PC-3 (cell line): ENCODE measurements around the gene SLC15A1. TPM values are rescaled to one million over a fixed set of nuclear protein-coding genes. Genes with fewer than 3 reads are reported as not detected.

Source experiments
- ATAC-seq: fragments of 200-7000 bp; cut with Tn5 transposase; 2 replicates; pipeline ENCODE4 v1.9.1; 2020; ENCODE audit warnings: mild to moderate bottlenecking, moderate library complexity
- BruUV-seq: library from RNA; stranded (reverse); fragments of 400-500 nt; replicated peaks from 2 replicates; lab custom pipeline; 2021; lab: Mats Ljungman, UMichigan
- CTCF ChIA-PET: fragments of 300-600 bp; sonication (Branson Sonifier 250); formaldehyde crosslinking; loops from one replicate; lab custom pipeline; 2022; ENCODE audit warnings: antibody characterized with exemption; lab: Charles Lee
- POLR2A ChIA-PET: fragments of 300-600 bp; sonication (Branson Sonifier 250); formaldehyde crosslinking; loops from one replicate; lab custom pipeline; 2022; ENCODE audit warnings: antibody characterized with exemption; ENCODE audit not compliant: unreplicated experiment; lab: Charles Lee
- DNase-seq: peaks from one replicate; pipeline ENCODE4 v3.0.0-alpha.2; 2015
- H2AFZ ChIP-seq: fragments of 300-600 bp; sonication (generic); 2 replicates; pipeline ENCODE4 v1.6.0; 2016; ENCODE audit warnings: antibody characterized with exemption, low read length
- H3F3A ChIP-seq: fragments of 300-600 bp; sonication (generic); one replicate; pipeline ENCODE4 v1.6.0; 2017; ENCODE audit warnings: antibody characterized with exemption, low read length, control low read depth, mild to moderate bottlenecking; ENCODE audit not compliant: unreplicated experiment
- H3K27ac ChIP-seq: fragments of 300-600 bp; sonication (generic); 2 replicates; pipeline ENCODE4 v1.5.1; 2016; ENCODE audit warnings: mild to moderate bottlenecking, low read length
- H3K27me3 ChIP-seq: fragments of 300-600 bp; sonication (generic); 2 replicates; pipeline ENCODE4 v1.6.1; 2016; ENCODE audit warnings: low read length, mixed read lengths
- H3K36me3 ChIP-seq: fragments of 300-600 bp; sonication (generic); 2 replicates; pipeline ENCODE4 v1.6.1; 2016; ENCODE audit warnings: low read depth, mixed run types, low read length, mixed read lengths
- H3K4me1 ChIP-seq: fragments of 300-600 bp; sonication (generic); 2 replicates; pipeline ENCODE4 v1.5.1; 2016; ENCODE audit warnings: low read length; ENCODE audit not compliant: insufficient read depth
- H3K4me2 ChIP-seq: fragments of 300-600 bp; sonication (generic); 2 replicates; pipeline ENCODE4 v1.6.0; 2016; ENCODE audit warnings: low read length
- H3K4me3 ChIP-seq: fragments of 300-600 bp; sonication (generic); 2 replicates; pipeline ENCODE4 v1.5.1; 2016; ENCODE audit warnings: mild to moderate bottlenecking, low read length, mixed read lengths
- H3K79me2 ChIP-seq: fragments of 300-600 bp; sonication (generic); 2 replicates; pipeline ENCODE4 v1.6.1; 2017; ENCODE audit warnings: low read length, mixed read lengths
- H3K9ac ChIP-seq: fragments of 300-600 bp; sonication (generic); 2 replicates; pipeline ENCODE4 v1.6.0; 2016; ENCODE audit warnings: mild to moderate bottlenecking, low read length
- H3K9me2 ChIP-seq: fragments of 300-600 bp; sonication (generic); replicated peaks from 2 replicates; pipeline ENCODE4 v1.6.1; 2016; ENCODE audit warnings: mixed run types, low read length, mixed read lengths
- H3K9me3 ChIP-seq: fragments of 300-600 bp; sonication (generic); 2 replicates; pipeline ENCODE4 v1.6.1; 2016; ENCODE audit warnings: low read length, mixed read lengths
- H4K20me1 ChIP-seq: fragments of 300-600 bp; sonication (generic); 2 replicates; pipeline ENCODE4 v1.6.1; 2016; ENCODE audit warnings: low read length, mixed read lengths
- EZH2 ChIP-seq: fragments of 300-600 bp; sonication (generic); IDR thresholded peaks from one replicate; pipeline ENCODE4 v1.6.1; 2017; ENCODE audit warnings: antibody characterized with exemption, mild to moderate bottlenecking, low read length; ENCODE audit not compliant: unreplicated experiment
- EZH2phosphoT487 ChIP-seq: fragments of 300-600 bp; sonication (generic); IDR thresholded peaks from 2 replicates; pipeline ENCODE4 v1.6.1; 2018; ENCODE audit warnings: mild to moderate bottlenecking, antibody characterized with exemption, low read length, borderline replicate concordance
- intact Hi-C: fragments of 100-400 bp; cut with micrococcal nuclease; formaldehyde crosslinking; loops from 2 replicates; pipeline ENCODE4 v1.9.0; 2023
- total RNA-seq: library from RNA; depleted of rRNA; stranded (reverse); fragments of >200 nt; gene quantifications from 2 replicates; pipeline ENCODE4 v1.2.3, GENCODE V29; 2014
- TF ChIP-seq, protein P1 (sequence below): fragments of 300-600 bp; sonication (generic); conservative IDR thresholded peaks from 2 replicates; pipeline ENCODE4 v1.5.1; 2017; ENCODE audit warnings: antibody characterized with exemption, low read depth, mild to moderate bottlenecking, low read length

The SLC15A1 gene
- total RNA-seq, 1 experiment from 2014 or later, result 1.7 TPM

DNA sequence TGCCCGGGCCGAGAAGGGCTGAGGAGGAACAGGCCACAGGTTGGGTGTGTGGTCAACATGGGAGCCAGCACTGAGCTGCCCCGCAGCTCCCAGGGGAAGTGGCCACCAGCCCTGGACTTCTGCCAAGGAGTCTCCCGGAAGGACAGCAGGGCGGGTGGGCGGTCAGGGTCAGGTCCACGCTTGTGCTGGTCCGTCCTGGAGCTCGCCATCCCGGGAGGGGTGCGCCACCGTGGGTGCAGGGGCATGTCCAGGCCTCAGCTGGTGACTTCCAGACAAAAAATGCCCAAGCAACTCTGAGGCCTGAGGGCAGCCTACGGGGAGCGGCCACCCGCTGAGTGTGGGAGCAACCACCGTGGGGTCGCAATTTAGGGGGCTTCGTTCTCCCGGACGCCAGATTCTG lies 21.4 kb upstream of the SLC15A1 start:
- no peak for DNase-seq
- Histone ChIP-seq H3K36me3 (no peaks in the 10 kb centered on the region), H3K9me3 (no peaks in the 10 kb centered on the region), H2AFZ (no peak overlapping the region), H3K9ac (no peak overlapping the region), H3K79me2 (no peaks in the 10 kb centered on the region), H3K4me1 (peaks cover 12% of the 10 kb centered on the region), H3K27ac (no peak overlapping the region), H3K27me3 (no peaks in the 10 kb centered on the region), H3F3A (no peaks in the 10 kb centered on the region), H4K20me1 (no peaks in the 10 kb centered on the region), H3K4me3 (no peak overlapping the region), H3K4me2 (no peak overlapping the region), H3K9me2 (no peaks in the 10 kb centered on the region)
- intact Hi-C loops, result no loop called here
- ChIA-PET CTCF (no interaction called here), POLR2A (no interaction called here)
- no peak for ATAC-seq
- no TSS peak for BruUV-seq
- TF ChIP-seq EZH2phosphoT487, result no peak
- TF ChIP-seq, protein P1, sequence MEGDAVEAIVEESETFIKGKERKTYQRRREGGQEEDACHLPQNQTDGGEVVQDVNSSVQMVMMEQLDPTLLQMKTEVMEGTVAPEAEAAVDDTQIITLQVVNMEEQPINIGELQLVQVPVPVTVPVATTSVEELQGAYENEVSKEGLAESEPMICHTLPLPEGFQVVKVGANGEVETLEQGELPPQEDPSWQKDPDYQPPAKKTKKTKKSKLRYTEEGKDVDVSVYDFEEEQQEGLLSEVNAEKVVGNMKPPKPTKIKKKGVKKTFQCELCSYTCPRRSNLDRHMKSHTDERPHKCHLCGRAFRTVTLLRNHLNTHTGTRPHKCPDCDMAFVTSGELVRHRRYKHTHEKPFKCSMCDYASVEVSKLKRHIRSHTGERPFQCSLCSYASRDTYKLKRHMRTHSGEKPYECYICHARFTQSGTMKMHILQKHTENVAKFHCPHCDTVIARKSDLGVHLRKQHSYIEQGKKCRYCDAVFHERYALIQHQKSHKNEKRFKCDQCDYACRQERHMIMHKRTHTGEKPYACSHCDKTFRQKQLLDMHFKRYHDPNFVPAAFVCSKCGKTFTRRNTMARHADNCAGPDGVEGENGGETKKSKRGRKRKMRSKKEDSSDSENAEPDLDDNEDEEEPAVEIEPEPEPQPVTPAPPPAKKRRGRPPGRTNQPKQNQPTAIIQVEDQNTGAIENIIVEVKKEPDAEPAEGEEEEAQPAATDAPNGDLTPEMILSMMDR, result no peak
- no peak for TF ChIP-seq EZH2

DNA sequence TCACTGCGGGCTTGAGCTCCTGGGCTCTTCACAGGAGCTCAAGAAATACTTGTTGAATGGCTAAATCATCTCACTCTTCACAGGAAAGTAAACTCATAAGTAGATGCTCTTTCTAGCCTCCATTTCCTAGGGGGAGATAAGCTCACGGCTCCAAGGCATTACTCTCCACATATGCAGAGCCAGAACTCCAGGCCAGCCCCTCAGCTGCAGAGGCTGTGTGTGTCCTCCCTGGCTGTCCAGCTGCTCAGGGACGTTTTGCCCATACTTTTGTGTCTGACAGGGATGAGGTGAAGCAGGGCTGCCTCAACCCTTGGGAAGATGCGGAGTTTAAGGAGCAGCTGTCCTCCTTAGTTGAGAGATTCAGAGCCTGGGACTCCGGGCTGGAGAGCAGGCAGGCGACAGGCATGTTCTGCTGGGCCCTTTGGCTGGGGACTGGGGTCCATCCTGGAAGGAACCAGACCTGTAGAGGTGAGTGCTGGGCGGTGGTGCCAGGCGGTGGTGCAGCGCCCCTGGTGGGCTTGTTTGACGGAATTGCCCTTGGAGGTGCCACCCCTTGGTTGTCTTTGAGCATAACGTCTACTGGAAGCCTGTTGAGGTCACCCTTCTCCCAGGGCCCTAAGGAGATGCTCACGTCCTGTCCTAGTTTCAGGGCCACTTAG lies 20.5 kb upstream of the SLC15A1 start:
- H3K4me1 ChIP-seq, result peaks cover 7% of the 10 kb centered on the region
- H2AFZ ChIP-seq, result no peak overlapping the region
- no peak overlapping the region for H3K27ac ChIP-seq
- no peaks in the 10 kb centered on the region for H3F3A ChIP-seq
- H3K27me3 ChIP-seq, result no peaks in the 10 kb centered on the region
- no peaks in the 10 kb centered on the region for H4K20me1 ChIP-seq
- no peak overlapping the region for H3K4me3 ChIP-seq
- intact Hi-C loops, result no loop called here
- ATAC-seq (no peak), DNase-seq (no peak)
- no TSS peak for BruUV-seq
- H3K9me2 ChIP-seq, result no peaks in the 10 kb centered on the region
- POLR2A ChIA-PET, result no interaction called here
- TF ChIP-seq EZH2phosphoT487, result no peak
- TF ChIP-seq, protein P1, result no peak
- no peak for TF ChIP-seq EZH2
- H3K4me2 ChIP-seq, result no peak overlapping the region
- H3K9ac ChIP-seq, result no peak overlapping the region
- H3K79me2 ChIP-seq, result no peaks in the 10 kb centered on the region
- CTCF ChIA-PET, result no interaction called here
- H3K36me3 ChIP-seq, result no peaks in the 10 kb centered on the region
- H3K9me3 ChIP-seq, result no peaks in the 10 kb centered on the region

DNA sequence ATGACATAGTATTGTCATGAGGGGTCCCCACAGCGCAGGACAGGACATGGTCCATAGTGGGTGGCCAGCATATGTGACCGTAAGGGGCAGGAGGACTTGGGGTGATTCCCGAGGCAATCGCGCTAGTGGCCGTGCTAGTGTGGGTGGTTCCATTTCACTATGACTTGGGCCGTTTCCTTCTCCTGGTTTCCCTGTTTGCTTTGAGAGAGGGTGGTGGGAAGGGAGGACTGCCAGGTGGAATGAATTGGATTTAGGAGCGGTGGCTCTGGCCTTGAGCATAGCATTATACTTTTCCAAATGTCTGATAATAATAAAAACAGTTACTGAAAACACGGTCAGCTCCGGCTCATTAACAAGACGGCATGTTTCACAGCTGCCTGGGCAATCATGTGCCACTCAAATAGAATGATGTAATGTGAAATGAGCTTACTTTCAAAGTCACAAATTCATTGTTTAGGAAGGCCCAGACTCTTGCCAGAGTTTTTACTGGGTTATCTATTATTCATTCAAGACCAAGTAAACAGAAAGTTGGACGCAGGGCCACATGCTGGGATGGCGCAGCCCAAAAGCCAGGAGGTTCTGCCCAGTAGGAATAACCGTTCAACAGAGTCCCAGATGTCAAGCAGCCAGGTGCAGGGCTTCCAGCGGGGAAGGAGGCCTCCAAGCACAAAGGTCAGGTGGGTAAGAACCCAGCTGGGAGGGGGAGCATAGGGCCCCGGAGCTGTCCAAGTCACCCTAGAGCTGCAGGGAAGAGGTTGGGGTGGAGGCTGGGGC lies 19.6 kb upstream of the SLC15A1 start:
- Histone ChIP-seq H3K27me3 (no peaks in the 10 kb centered on the region), H3K9ac (no peak overlapping the region), H3K4me2 (no peak overlapping the region), H2AFZ (no peak overlapping the region), H3F3A (no peaks in the 10 kb centered on the region), H3K27ac (no peak overlapping the region), H3K36me3 (no peaks in the 10 kb centered on the region), H3K9me3 (no peaks in the 10 kb centered on the region), H3K79me2 (no peaks in the 10 kb centered on the region), H3K4me1 (peaks cover 7% of the 10 kb centered on the region), H4K20me1 (no peaks in the 10 kb centered on the region), H3K9me2 (no peaks in the 10 kb centered on the region), H3K4me3 (no peak overlapping the region)
- no TSS peak for BruUV-seq
- TF ChIP-seq, protein P1, result no peak
- TF ChIP-seq EZH2, result no peak
- TF ChIP-seq EZH2phosphoT487, result no peak
- CTCF ChIA-PET, result no interaction called here
- POLR2A ChIA-PET, result no interaction called here
- no peak for DNase-seq
- intact Hi-C loops, result no loop called here
- ATAC-seq, result no peak
